Measurements from ENCODE around the gene PALB2. TPM values are rescaled to one million over a fixed set of nuclear protein-coding genes. Genes with fewer than 3 reads are reported as not detected.

Gene PALB2
- total RNA-seq, 1 experiment from 2014 or later, result 19.1 TPM

- Histone ChIP-seq H3K4me3 (no peak overlapping the region), H3K27me3 (ENCODE audit: insufficient read depth, low read depth) (no peaks in the 10 kb centered on the region), H3K79me2 (ENCODE audit: low read depth) (no peaks in the 10 kb centered on the region), H3K4me2 (no peak overlapping the region), H3F3A (ENCODE audit: insufficient read depth, low read depth) (peaks cover 16% of the 10 kb centered on the region), H3K9me2 (ENCODE audit: insufficient read depth) (no peaks in the 10 kb centered on the region), H2AFZ (no peak overlapping the region), H3K4me1 (replicated peaks; ENCODE audit: insufficient read depth) (peaks cover 21% of the 10 kb centered on the region), H4K20me1 (ENCODE audit: insufficient read depth) (no peaks in the 10 kb centered on the region), H3K36me3 (ENCODE audit: low read depth) (peaks cover 12% of the 10 kb centered on the region; the same call in 1 of the 2 replicates), H3K9me3 (ENCODE audit: insufficient read depth, low read depth) (no peaks in the 10 kb centered on the region), H3K27ac (0 out of 2 replicates have a peak overlapping the region, but pooled peaks have one; percentile 19)
- no TSS peak for BruUV-seq (replicated peaks)
- no peak for TF ChIP-seq EZH2 (IDR thresholded peaks at IDR 0.05; ENCODE audit: low read depth)
- TF ChIP-seq, protein P1, sequence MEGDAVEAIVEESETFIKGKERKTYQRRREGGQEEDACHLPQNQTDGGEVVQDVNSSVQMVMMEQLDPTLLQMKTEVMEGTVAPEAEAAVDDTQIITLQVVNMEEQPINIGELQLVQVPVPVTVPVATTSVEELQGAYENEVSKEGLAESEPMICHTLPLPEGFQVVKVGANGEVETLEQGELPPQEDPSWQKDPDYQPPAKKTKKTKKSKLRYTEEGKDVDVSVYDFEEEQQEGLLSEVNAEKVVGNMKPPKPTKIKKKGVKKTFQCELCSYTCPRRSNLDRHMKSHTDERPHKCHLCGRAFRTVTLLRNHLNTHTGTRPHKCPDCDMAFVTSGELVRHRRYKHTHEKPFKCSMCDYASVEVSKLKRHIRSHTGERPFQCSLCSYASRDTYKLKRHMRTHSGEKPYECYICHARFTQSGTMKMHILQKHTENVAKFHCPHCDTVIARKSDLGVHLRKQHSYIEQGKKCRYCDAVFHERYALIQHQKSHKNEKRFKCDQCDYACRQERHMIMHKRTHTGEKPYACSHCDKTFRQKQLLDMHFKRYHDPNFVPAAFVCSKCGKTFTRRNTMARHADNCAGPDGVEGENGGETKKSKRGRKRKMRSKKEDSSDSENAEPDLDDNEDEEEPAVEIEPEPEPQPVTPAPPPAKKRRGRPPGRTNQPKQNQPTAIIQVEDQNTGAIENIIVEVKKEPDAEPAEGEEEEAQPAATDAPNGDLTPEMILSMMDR (conservative IDR thresholded peaks at IDR 0.05), result no peak
- ChIA-PET POLR2A (ENCODE audit: unreplicated experiment) (interaction anchor here (0.5 to 0.7 kb wide), 2 partner anchors 9 to 1258 kb away, joined by 7 to 11 read pairs; no protein-coding TSS in a partner anchor), CTCF (no interaction called here)
- peak; percentile 37 to 74 for DNase-seq
- intact Hi-C loops (cut with micrococcal nuclease; ENCODE audit: unreplicated experiment), result no loop called here
Observed at GRCh38 chr16:23670137-23670776, 29.1 kb upstream of the PALB2 start.

- H3K36me3 ChIP-seq (ENCODE audit: low read depth), result peaks cover 12% of the 10 kb centered on the region
- no peaks in the 10 kb centered on the region for H3K9me2 ChIP-seq (ENCODE audit: insufficient read depth)
- no peak overlapping the region for H3K4me2 ChIP-seq
- H4K20me1 ChIP-seq (ENCODE audit: insufficient read depth), result no peaks in the 10 kb centered on the region
- no peak for TF ChIP-seq EZH2 (IDR thresholded peaks at IDR 0.05; ENCODE audit: low read depth)
- TF ChIP-seq, protein P1 (conservative IDR thresholded peaks at IDR 0.05), result no peak
- no peak overlapping the region for H2AFZ ChIP-seq
- ChIA-PET CTCF (no interaction called here), POLR2A (ENCODE audit: unreplicated experiment) (no interaction called here)
- H3K9me3 ChIP-seq (ENCODE audit: insufficient read depth, low read depth), result no peaks in the 10 kb centered on the region
- no peak for DNase-seq
- no peaks in the 10 kb centered on the region for H3K79me2 ChIP-seq (ENCODE audit: low read depth)
- H3K4me3 ChIP-seq, result no peak overlapping the region
- intact Hi-C loops (cut with micrococcal nuclease; ENCODE audit: unreplicated experiment), result no loop called here
- no TSS peak for BruUV-seq (replicated peaks)
- H3K27me3 ChIP-seq (ENCODE audit: insufficient read depth, low read depth), result no peaks in the 10 kb centered on the region
- peaks cover 16% of the 10 kb centered on the region for H3F3A ChIP-seq (ENCODE audit: insufficient read depth, low read depth)
- peaks cover 21% of the 10 kb centered on the region for H3K4me1 ChIP-seq (replicated peaks; ENCODE audit: insufficient read depth)
- no peak overlapping the region for H3K27ac ChIP-seq
Observed at GRCh38 chr16:23668873-23669272, 27.8 kb upstream of the PALB2 start.

DNA sequence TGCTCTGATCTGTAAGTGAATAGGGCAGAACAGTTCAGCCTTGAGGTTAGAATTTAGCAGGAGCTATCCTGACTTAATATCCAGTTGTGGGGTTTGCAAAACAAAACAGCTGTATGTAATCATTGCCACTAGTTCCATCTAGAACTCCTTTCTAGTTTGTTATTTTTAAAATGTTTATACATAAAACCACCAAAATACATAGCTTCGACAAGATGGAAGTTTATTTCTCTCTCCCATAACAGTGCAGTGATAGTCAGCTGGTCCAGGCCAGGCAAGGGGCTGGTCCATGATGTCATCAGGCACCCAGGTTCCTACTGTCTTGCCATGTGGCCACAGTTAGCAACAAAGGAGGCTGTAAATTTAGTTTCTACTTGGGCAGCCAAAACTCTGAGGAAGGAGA is 27.1 kb upstream of the PALB2 start:
- intact Hi-C loops (cut with micrococcal nuclease; ENCODE audit: unreplicated experiment), result no loop called here
- H3K79me2 ChIP-seq (ENCODE audit: low read depth), result no peaks in the 10 kb centered on the region
- no peak for TF ChIP-seq EZH2 (IDR thresholded peaks at IDR 0.05; ENCODE audit: low read depth)
- TF ChIP-seq, protein P1 (conservative IDR thresholded peaks at IDR 0.05), result no peak
- H3K27me3 ChIP-seq (ENCODE audit: insufficient read depth, low read depth), result no peaks in the 10 kb centered on the region
- ChIA-PET POLR2A (ENCODE audit: unreplicated experiment) (no interaction called here), CTCF (no interaction called here)
- H3K36me3 ChIP-seq (ENCODE audit: low read depth), result peaks cover 12% of the 10 kb centered on the region
- no peak overlapping the region for H2AFZ ChIP-seq
- no peak overlapping the region for H3K4me2 ChIP-seq
- H3F3A ChIP-seq (ENCODE audit: insufficient read depth, low read depth), result peaks cover 16% of the 10 kb centered on the region
- peaks cover 21% of the 10 kb centered on the region for H3K4me1 ChIP-seq (replicated peaks; ENCODE audit: insufficient read depth)
- BruUV-seq (replicated peaks), result no TSS peak
- no peak for DNase-seq
- H3K9me2 ChIP-seq (ENCODE audit: insufficient read depth), result no peaks in the 10 kb centered on the region
- H4K20me1 ChIP-seq (ENCODE audit: insufficient read depth), result no peaks in the 10 kb centered on the region
- H3K27ac ChIP-seq, result no peak overlapping the region
- H3K9me3 ChIP-seq (ENCODE audit: insufficient read depth, low read depth), result no peaks in the 10 kb centered on the region
- H3K4me3 ChIP-seq, result no peak overlapping the region
